Superior temporal gyrus (tissue), 1 donor: ENCODE data around the gene WAC.
"Not testable (repeated sequence)": the region's sequence is repeated elsewhere in the genome, so short reads cannot be mapped to it uniquely, and the experiment has no call there.

ENCODE experiments used
- DNase-seq: peaks from one replicate; pipeline ENCODE4 v3.0.0-alpha.2; 2016; ENCODE audit errors: extremely low spot score

The WAC gene

DNA sequence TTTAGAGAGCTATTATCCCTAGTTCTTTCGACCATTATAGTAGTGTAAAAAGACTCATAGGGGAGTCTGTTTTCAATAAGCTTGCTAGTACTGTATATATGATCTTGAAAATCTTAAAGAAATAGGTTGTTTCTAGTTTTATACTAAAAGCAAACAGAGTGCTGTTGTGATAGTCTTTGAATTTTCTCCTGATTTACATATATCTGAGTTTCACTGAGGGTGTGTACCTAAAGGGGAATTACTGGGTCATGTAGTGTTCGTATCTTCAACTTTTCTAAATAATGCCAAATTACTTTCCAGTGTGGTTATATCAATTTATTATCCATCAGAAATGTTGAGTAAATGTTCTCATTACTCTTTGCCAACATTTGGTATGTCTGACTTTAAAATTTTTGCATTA lies 73.7 kb downstream of the WAC start:
- DNase-seq: no peak

DNA sequence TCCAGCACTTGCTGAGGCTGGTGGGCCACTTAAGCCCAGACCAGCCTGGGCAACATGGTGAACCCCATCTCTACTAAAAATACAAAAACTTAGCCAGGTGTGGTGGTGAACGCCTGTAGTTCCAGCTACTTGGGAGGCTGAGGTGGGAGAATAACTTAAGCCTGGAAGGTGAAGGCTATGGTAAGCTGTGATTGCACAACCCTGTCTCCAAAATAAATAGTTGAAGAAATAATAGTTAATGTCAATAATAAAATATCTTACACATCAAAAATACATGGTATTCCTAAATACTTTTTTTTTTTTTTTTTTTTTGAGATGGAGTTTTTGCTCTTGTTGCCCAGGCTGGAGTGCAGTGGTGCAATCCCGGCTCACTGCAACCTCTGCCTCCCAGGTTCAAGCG lies 76.7 kb downstream of the WAC start:
- DNase-seq: not testable (repeated sequence)

DNA sequence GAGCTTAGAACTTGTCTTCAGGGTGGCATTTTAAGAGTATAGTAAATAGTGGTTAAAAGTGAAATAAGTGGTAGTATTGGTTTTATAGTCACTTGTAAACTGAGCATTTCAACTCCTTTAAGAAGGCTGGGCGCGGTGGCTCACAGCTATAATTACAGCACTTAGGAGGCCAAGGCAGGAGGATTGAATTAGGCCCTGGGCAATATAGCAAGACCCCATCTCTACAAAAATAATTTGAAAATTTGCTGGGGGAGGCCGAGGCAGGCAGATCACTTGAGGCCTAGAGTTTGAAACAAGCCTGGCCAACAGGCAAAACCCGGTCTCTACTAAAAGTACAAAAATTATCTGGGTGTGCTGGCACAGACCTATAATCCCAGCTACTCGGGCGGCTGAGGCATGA lies 80.0 kb downstream of the WAC start:
- no peak for DNase-seq

DNA sequence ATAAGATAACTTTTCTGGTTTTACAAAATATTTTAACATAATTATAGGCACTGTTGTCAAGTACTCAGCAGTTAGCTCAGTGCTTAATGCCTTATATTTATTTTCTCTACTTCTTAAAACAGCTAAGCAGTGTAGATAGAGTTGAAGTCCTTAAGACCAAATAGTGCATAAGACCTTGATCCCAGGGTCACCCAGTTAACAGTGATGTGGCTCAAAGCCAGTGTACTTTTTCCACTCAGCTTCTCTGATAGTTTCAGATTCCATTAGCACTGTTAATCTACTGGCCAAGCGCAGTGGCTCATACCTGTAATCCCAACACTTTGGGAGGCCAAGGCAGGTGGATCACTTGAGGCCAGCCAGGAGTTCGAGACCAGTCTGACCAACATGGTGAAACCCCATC lies 83.6 kb downstream of the WAC start:
- no peak for DNase-seq

DNA sequence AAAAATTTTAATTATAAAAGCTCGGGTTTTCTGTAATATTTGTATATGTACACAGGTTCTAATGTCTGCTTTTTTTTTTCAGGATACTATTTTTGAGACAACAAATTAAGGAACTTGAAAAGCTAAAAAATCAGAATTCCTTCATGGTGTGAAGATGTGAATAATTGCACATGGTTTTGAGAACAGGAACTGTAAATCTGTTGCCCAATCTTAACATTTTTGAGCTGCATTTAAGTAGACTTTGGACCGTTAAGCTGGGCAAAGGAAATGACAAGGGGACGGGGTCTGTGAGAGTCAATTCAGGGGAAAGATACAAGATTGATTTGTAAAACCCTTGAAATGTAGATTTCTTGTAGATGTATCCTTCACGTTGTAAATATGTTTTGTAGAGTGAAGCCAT lies 86.5 kb downstream of the WAC start:
- no peak for DNase-seq

DNA sequence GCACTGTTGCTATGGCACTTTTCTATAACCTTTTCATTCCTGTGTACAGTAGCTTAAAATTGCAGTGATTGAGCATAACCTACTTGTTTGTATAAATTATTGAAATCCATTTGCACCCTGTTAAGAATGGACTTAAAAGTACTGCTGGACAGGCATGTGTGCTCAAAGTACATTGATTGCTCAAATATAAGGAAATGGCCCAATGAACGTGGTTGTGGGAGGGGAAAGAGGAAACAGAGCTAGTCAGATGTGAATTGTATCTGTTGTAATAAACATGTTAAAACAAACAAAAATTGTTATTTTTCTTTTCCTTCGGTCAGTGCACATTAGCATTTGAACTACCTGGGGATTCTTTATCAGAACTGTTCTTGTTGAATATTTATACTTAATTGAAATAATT lies 87.3 kb downstream of the WAC start:
- no peak for DNase-seq

DNA sequence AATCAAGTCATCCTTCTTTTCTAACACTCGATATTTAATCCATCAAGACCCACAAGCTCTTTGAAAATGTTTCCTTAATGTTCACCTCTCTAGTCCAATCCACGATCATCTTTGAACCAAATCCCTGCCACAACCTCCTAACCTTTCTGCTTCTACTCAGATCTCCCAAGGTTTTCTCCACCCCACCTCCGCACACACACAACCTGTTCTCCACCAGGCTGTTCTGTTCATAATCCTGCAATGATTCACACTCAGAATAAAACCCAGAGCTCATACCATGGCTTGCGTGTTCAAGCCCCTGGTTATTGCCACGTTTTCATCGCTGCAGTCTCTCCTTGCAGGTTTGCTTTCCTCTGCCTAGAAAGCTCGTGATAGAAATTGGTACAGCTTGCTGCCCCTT lies 90.6 kb downstream of the WAC start:
- DNase-seq: no peak

DNA sequence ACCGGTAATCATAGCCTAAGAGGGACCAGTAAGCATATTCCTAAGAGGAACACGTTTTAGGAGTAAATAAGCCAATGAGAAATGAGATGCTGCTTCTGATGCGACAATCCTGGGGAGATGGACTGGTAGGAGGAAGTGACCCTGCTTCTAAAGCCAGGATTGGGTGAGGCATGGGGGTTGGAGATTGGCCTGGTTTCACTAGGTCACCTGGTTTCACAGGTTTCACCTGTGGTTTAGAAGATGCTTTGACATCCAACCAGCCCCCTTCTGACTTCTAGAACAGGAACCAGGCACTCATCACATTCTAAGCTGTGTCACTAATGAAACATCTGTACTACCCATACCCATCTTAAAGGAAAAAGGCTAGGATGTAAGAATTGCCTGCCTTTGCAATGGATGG lies 91.4 kb downstream of the WAC start:
- DNase-seq: no peak

DNA sequence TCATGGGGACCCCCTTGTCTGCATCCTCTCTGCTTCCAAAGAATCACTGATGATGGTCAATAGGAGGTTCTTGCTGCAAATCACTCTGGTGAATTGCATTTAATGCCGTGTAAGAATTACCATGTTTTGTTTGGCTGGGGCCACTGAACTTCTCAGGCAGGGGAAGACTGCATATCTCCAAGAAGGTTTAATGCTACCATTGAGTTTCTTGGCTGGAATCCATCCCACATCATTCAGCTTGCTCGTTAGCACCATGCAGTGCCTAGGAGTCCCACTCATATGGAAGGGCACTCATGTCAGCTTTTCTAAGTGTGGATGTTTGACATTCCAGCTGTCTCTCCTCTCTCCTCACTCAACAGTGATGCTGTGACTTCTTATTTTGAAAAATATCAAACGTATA lies 94.2 kb downstream of the WAC start:
- no peak for DNase-seq

DNA sequence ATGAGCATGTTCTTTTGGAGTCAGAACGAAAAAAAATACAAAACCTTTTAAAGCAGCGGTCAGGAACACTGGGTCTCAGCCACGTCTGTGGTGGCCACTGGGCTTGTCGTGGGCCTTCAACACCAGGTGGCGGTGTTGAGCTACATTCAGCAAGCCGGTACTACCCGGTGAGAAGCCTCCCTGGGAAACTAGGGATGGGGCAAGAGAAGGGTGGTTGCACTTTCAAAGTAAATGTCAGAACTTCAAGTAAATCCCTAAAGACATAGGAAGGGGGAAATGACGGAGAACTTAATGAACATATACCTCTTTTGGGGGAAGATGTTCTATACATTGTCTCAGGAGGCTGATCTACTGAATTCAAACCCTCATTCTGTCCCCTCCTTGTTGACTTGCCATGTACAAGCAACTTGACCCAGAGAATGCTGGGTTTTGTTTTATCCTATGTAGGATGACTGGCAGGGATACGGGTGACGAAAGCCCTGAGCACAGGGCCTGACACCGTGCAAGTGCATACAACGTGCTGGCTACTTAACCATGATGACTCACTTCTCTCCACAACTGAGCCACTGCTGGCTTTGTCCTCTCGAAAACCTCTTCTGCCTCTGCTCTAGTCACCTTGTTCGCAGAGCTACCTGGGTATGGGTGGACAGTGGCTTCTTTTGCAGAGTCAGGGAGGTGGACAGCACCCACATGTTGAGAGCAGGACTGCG lies 95.4 kb downstream of the WAC start:
- DNase-seq: peak; percentile 91

DNA sequence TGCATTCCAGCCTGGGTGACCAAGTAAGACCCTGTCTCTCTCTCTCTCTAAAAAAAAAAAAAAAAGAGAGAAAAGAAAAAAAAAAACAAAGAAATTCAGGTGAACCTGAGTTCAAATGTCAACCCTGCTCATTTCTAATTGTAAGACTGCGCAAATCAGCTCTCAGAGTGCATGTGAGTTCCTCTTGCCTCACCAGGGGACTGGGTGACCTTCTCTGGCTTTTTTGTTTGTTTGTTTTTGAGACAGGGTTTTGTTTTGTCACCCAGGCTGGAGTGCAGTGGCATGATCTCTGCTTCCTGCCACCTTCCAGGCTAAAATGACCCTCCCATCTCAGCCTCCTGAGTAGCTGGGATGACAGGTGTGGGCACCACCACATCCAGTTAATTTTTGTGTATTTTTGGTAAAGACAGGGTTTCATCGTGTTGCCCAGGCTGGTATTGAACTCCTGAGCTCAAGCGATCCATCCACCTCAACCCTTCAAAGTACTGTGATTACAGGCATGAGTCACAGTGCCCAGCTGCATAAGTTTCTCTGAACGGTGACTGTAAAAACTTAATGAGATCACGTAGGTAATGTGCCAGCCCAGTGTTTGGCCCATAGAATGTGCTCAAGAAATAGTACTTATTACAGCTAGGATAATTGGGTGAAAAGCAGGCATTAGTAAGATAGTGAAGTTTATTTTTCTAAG lies 99.1 kb downstream of the WAC start:
- no peak for DNase-seq

DNA sequence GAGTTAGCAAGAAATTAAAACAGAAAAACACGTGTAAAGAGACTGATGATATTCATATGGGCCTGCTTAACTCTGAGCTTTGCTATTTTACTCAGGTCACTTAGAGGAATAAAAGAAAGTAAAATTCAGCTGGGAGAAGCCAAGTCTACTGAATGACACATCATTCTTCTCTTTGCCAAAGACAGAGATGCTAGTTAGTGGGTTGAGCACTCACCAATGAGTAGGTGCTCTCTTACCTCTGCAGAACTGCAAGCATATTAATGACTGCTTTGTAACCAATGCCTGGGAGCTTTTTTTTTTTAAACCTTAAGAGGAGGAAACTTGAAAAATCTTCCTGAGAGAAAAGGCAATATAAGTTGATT lies 99.6 kb downstream of the WAC start:
- DNase-seq: no peak

DNA sequence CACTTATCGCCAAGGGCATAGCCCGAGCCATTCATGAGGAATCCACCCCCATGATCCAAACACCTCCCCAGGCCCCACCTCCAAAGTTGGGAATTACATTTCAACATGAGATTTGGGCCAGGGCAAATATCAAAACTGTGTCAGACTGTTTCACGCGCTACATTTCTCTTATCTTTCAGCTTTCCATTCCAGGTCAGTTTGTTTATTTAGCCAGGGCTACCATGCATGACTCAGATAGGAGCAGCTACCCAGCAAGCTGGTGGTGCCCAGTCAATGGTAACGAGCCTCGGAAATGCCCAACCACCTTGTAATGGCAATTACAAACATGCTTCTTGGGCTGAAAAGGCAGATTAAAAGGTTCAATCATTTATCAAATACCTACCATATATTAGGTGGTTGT lies 100.8 kb downstream of the WAC start:
- DNase-seq: no peak

DNA sequence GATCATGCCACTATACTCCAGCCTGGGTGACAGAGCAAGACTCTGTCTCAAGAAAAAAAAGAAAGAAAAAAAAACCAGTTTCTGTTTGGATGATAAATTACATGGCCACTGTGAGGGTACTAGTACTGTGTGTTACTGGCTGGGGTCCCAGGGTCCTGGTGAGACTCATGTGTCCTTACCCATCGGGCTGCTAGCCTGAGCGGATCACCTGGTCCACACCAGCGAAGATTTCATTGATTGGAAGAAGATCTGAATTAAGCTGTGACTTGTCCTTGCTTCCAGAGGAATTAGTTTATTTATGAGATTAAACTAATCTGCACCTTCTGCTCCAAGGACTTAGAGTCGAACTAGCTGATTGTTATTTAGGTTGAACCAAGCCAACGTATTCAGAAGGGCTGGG lies 104.4 kb downstream of the WAC start:
- no peak for DNase-seq

DNA sequence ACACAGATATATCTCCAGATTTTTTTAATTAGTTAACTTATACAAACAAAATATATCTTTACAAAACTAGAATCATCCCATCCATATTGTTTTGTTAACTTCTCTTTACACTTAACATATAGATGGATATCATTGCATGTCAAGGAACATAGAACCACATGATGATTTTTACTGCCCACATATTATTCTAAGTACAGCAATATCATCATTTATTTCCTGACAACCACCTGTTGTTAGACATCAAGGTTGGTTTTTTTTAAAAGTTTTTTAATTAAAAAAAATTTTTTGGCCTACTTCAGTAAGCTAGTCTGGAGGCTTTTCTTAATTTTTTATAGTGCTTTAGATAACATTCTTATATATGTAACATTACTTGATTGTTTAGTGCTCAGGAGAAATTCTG lies 105.5 kb downstream of the WAC start:
- DNase-seq: no peak

DNA sequence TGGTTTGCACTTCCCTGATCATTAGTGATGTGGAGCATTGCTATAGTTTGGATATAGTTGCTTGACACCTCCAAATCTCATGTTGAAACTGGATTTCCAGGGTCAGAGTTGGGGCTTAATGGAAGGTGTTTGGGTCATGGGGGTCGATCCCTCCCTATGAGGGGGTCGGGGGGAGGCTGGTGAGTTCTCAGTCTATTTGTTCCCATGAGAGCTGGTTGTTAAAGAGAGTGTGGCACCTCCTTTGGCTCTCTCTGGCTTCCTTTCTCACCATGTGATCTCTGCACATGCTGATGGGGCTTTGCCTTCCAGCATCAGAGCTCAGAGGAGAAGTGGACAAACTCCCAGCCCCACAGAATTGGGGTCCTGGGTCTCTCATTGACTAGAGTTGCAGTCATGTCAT lies 107.6 kb downstream of the WAC start:
- DNase-seq: no peak

DNA sequence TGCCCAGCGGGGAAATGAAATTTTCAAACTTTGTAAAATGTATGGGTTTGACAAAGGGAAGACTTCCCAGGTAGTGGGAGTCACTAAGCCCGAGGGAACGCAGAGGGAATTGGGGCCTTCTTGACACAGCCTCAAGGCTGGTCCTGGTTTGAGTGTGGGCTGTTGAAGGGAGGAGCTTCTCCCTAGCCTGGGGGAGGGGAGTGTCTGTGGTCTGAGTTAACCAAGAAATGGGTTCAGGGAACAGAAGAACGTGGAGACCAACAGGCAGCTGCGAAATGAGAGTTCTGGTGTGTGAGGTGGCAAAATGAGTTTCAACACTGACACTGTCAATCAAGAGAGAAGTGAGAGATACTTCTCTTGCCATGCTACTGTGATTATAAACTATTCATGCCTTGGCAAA lies 111.7 kb downstream of the WAC start:
- DNase-seq: no peak

DNA sequence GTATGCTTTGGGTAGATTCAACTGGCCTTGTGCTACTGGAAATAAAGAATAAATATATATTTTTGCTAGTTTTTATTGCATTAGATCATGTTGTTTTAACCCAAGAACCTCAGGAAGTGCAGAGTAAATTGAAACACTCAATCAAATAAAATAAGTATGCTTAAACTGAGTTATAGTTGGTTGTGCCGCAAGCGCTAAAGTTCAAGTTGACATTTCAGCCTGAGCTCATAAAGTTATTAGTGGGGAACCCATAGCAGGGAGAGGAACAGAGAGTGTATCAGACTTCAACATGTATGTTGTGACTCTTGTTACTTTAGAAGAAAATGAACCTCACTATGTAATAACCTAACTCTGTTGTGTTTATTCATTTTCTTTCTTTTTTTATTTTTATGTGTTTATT lies 119.2 kb downstream of the WAC start:
- DNase-seq: no peak

DNA sequence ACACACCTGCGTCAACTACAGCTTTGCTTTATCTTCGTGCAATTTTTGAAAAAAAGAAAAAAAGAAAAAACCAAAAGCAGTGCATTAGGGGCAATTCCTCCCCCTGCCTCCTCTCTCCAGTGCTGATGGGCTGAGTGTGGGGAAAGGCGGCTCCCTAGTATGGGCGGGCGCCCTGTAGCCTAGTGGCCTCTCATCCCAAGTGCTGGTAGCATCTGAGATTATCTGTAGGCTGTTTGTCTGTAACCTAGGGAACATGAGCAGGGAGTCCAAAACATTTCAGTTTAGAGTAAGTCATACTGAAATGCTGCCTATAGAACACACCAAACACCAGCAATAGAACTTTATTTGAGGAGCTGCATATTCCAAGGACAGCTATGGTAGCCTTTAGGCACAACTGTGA lies 119.8 kb downstream of the WAC start:
- DNase-seq: no peak

DNA sequence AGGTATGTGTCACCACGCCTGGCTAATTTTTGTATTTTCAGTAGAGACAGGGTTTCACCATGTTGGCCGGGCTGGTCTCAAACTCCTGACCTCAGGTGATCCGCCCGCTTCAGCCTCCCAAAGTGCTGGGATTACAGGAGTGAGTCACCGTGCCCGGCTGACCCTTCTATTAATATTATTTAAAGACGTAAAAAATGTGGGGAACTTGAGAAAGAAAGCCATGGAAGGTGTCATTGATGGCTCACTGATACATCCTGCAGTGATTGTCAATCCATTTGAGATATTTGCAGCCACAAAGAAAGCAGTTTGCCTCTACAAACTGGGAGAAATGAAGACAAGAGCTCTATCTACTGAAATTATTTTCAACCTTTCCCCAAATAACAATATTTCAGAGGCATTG lies 125.9 kb downstream of the WAC start:
- not testable (repeated sequence) for DNase-seq

DNA sequence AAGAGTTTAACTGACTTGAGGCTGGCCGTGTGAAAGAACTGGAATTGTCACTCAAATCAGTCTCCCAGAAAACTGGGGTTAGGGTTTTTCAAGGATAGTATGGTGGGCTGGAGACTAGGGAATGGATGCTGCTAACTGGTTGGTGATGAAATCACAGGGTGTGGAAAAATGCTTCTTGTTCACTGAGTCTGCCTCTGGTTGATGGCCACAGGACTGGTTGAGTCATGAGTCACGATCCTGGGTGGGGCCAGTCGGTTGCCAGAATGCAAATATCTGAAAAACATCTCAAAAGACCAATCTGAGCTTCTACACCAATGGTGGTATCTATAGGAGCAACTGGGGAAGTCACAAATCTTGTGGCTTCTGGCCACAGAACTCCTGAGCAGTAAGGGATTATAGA lies 128.1 kb downstream of the WAC start:
- no peak for DNase-seq

DNA sequence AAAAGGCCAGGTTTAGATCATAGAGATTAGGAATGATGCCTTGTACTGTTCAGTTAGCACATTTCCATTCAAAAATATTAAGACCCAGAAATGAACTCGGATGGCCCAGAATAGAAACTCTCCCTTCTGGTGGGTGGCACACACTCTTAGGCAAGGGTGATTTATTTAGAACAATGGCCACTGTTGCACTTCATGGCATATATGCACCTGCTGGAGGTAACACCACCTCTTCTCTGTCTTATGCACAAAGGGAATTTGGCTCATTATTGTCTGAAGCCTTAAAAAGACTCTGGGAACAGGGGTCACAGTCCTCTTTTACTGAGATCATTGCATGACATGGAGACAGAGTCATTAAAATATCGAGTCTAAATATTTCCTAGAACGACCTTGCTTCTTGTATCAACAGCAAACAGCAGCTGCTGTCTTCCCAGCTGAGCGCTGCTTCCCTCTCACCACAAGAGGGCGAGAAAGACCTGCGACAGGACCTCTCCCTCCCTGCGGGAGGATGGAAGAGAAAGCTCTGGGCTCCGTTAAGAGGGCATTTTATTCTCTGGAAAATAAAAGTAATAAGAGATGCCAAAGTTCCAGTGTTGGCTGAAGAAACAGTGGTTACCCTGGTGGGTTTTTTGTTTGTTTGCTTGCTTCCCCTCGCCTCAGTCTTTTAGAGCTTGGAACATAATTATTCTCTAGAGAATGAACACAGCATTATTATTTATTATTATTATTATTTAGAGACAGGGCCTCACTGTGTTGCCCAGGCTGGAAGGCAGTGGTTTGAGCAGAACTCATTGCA lies 130.9 kb downstream of the WAC start:
- DNase-seq: peak; percentile 96

DNA sequence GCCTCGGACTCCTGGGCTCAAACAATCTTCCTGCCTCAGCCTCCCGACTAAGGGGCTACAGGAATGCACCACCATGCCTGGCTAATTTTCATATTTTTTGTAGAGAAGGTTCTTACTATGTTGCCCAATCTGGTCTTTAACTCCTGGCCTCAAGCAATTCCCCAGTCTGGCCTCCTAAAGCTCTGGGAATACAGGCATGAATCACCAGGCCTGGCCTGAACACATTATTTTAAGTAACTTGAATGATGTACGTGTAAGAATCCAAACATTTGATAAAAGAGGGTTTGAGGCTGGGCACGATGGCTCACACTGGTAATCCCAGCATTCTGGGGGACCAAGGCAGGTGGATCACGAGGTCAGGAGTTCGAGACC lies 131.4 kb downstream of the WAC start:
- no peak for DNase-seq
